ENCODE measurements around the gene ASIC2.
"Not testable (repeated sequence)": the region's sequence is repeated elsewhere in the genome, so short reads cannot be mapped to it uniquely, and the experiment has no call there.

ASIC2 gene

GRCh38 chr17:32992321-32993033, 300.6 kb downstream of the ASIC2 start:
- Histone ChIP-seq H3K4me1 (ENCODE audit: insufficient read depth, low read length, severe bottlenecking) (no peaks in the 10 kb centered on the region), H2AFZ (ENCODE audit: low read length) (no peak overlapping the region), H3K9me2 (ENCODE audit: low read depth, low read length) (no peaks in the 10 kb centered on the region), H3K79me2 (ENCODE audit: insufficient read depth, low read length) (no peaks in the 10 kb centered on the region), H3K27ac (ENCODE audit: low read depth, low read length, poor library complexity, severe bottlenecking) (no peak overlapping the region), H4K20me1 (ENCODE audit: insufficient read depth, low read length) (no peaks in the 10 kb centered on the region), H3K4me3 (ENCODE audit: low read depth, low read length, poor library complexity, severe bottlenecking) (no peak overlapping the region), H3K9me3 (ENCODE audit: low read length) (no peaks in the 10 kb centered on the region), H3K27me3 (ENCODE audit: insufficient read depth, low read length) (no peaks in the 10 kb centered on the region), H3K9ac (ENCODE audit: low read length) (no peak overlapping the region), H3F3A (ENCODE audit: insufficient read depth, low read length) (no peaks in the 10 kb centered on the region), H3K4me2 (ENCODE audit: low read length) (no peak overlapping the region), H3K36me3 (ENCODE audit: insufficient read depth, low read length) (no peaks in the 10 kb centered on the region)
- TF ChIP-seq CTCF (IDR thresholded peaks at IDR 0.05; ENCODE audit: low read length), result no peak
- no peak for TF ChIP-seq EZH2 (IDR thresholded peaks at IDR 0.05; ENCODE audit: borderline replicate concordance, low read length)

DNA sequence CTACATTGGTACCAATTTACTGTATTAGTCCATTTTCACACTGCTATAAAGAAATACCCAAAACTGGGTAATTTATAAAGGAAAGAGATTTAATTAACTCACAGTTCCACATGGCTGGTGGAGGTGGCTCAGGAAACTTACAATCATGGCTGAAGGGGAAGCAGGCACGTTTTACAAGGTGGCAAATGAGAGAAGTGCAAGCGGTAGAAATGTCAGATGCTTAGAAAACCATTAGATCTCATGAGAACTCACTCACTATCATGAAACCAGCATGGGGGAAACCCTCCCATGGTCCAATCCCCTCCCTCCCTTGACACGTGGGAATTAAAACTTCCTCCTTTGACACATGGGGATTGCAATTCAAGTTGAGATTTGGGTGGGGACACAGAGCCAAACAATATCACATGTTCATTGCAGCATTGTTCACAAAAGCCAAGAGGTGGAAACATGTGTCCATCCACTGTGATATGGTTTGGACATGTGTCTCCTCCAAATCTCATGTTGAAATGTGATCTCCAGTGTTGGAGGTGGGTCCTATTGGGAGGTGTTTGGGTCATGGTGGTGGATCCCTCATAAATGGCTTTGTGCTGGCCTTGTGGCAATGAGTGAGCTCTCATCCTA, 304.5 kb downstream of the ASIC2 start:
- TF ChIP-seq CTCF (IDR thresholded peaks at IDR 0.05; ENCODE audit: low read length) (no peak), EZH2 (IDR thresholded peaks at IDR 0.05; ENCODE audit: borderline replicate concordance, low read length) (no peak)
- no peaks in the 10 kb centered on the region for H3K4me1 ChIP-seq (ENCODE audit: insufficient read depth, low read length, severe bottlenecking)
- no peak overlapping the region for H3K9ac ChIP-seq (ENCODE audit: low read length)
- no peak overlapping the region for H3K4me3 ChIP-seq (ENCODE audit: low read depth, low read length, poor library complexity, severe bottlenecking)
- H3F3A ChIP-seq (ENCODE audit: insufficient read depth, low read length), result no peaks in the 10 kb centered on the region
- no peaks in the 10 kb centered on the region for H3K36me3 ChIP-seq (ENCODE audit: insufficient read depth, low read length)
- H2AFZ ChIP-seq (ENCODE audit: low read length), result no peak overlapping the region
- no peaks in the 10 kb centered on the region for H3K27me3 ChIP-seq (ENCODE audit: insufficient read depth, low read length)
- H4K20me1 ChIP-seq (ENCODE audit: insufficient read depth, low read length), result no peaks in the 10 kb centered on the region
- H3K9me2 ChIP-seq (ENCODE audit: low read depth, low read length), result no peaks in the 10 kb centered on the region
- no peak overlapping the region for H3K27ac ChIP-seq (ENCODE audit: low read depth, low read length, poor library complexity, severe bottlenecking)
- H3K4me2 ChIP-seq (ENCODE audit: low read length), result no peak overlapping the region
- H3K79me2 ChIP-seq (ENCODE audit: insufficient read depth, low read length), result no peaks in the 10 kb centered on the region
- H3K9me3 ChIP-seq (ENCODE audit: low read length), result no peaks in the 10 kb centered on the region

DNA sequence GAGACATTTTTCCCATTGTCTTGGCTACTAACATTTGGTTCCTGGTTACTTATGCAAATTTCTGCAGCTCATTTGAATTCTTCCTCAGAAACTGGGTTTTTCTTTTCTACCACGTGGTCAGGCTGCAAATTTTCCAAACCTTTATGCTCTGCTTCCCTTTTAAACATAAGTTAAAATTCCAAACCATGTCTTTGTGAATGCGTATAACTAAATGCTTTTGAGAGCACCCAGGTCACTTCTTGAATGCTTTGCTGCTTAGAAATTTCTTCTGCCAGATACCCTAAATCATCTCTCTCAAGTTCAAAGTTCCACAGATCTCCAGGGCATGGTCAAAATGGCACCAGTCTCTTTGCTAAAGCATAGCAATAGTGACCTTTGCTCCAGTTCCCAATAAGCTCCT, 305.2 kb downstream of the ASIC2 start:
- H2AFZ ChIP-seq (ENCODE audit: low read length); H3K9ac ChIP-seq (ENCODE audit: low read length); H3K9me2 ChIP-seq (ENCODE audit: low read depth, low read length); H3K4me2 ChIP-seq (ENCODE audit: low read length); H3K4me1 ChIP-seq (ENCODE audit: insufficient read depth, low read length, severe bottlenecking); H3K79me2 ChIP-seq (ENCODE audit: insufficient read depth, low read length); H3K27ac ChIP-seq (ENCODE audit: low read depth, low read length, poor library complexity, severe bottlenecking); H4K20me1 ChIP-seq (ENCODE audit: insufficient read depth, low read length); H3K27me3 ChIP-seq (ENCODE audit: insufficient read depth, low read length); H3K9me3 ChIP-seq (ENCODE audit: low read length); H3K36me3 ChIP-seq (ENCODE audit: insufficient read depth, low read length); H3F3A ChIP-seq (ENCODE audit: insufficient read depth, low read length); H3K4me3 ChIP-seq (ENCODE audit: low read depth, low read length, poor library complexity, severe bottlenecking): not testable (repeated sequence)

DNA sequence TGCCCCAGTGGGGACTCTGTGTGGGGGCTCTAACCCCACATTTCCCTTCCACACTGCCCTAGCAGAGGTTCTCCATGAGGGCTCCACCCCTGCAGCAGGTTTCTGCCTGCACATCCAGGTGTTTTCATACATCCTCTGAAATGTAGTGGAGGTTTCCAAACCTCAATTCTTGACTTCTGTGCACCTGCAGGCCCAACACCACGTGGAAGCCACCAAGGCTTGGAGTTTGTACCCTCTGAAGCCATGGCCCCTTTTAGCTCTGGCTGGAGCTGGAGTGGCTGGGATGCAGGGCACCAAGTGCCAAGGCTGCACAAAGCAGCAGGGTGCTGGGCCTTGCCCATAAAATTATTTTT, 305.7 kb downstream of the ASIC2 start:
- not testable (repeated sequence) for H3K27ac ChIP-seq (ENCODE audit: low read depth, low read length, poor library complexity, severe bottlenecking); H3K79me2 ChIP-seq (ENCODE audit: insufficient read depth, low read length); H3K36me3 ChIP-seq (ENCODE audit: insufficient read depth, low read length); H3K4me2 ChIP-seq (ENCODE audit: low read length); H2AFZ ChIP-seq (ENCODE audit: low read length); H4K20me1 ChIP-seq (ENCODE audit: insufficient read depth, low read length); H3K9me2 ChIP-seq (ENCODE audit: low read depth, low read length); H3K4me3 ChIP-seq (ENCODE audit: low read depth, low read length, poor library complexity, severe bottlenecking); H3K4me1 ChIP-seq (ENCODE audit: insufficient read depth, low read length, severe bottlenecking); H3F3A ChIP-seq (ENCODE audit: insufficient read depth, low read length); H3K27me3 ChIP-seq (ENCODE audit: insufficient read depth, low read length); H3K9me3 ChIP-seq (ENCODE audit: low read length); H3K9ac ChIP-seq (ENCODE audit: low read length)

Data from OCI-LY1 (cell line).